DND-41 (cell line): ENCODE results near the gene HMX1.

Experiments
- ATAC-seq: fragments of 200-7000 bp; cut with Tn5 transposase; 3 replicates; pipeline ENCODE4 v1.9.1; 2021; ENCODE audit warnings: low read depth; ENCODE audit not compliant: insufficient read depth
- DNase-seq: peaks from one replicate; pipeline ENCODE4 v3.0.0-alpha.2; 2020
- H2AFZ ChIP-seq: 2 replicates; pipeline ENCODE4 v1.6.0; 2012; ENCODE audit warnings: low read depth, low read length
- H3K27ac ChIP-seq: 2 replicates; pipeline ENCODE4 v1.5.1; 2012; ENCODE audit warnings: low read length, inconsistent platforms
- H3K27me3 ChIP-seq: fragments of 200-600 bp; sonication (generic); 2 replicates; pipeline ENCODE4 v1.6.0; 2012; ENCODE audit warnings: low read length, mild to moderate bottlenecking, inconsistent platforms; ENCODE audit not compliant: insufficient read depth, poor library complexity
- H3K36me3 ChIP-seq: 2 replicates; pipeline ENCODE4 v1.5.1; 2012; ENCODE audit warnings: low read length, inconsistent platforms; ENCODE audit not compliant: insufficient read depth
- H3K4me1 ChIP-seq: 2 replicates; pipeline ENCODE4 v1.5.1; 2012; ENCODE audit warnings: mild to moderate bottlenecking, low read length; ENCODE audit not compliant: insufficient read depth
- H3K4me2 ChIP-seq: 2 replicates; pipeline ENCODE4 v1.6.0; 2012; ENCODE audit warnings: mild to moderate bottlenecking, moderate library complexity, low read length, inconsistent platforms; ENCODE audit not compliant: insufficient read depth
- H3K4me3 ChIP-seq, 2 experiments: fragments of 200-600 bp in 1 of 2; shearing (Covaris generic) in 1 of 2; 2 replicates each; pipeline ENCODE4 v1.5.1; 2012 to 2016; ENCODE audit warnings: inconsistent platforms in 2 of 2, low read length in 2 of 2, mild to moderate bottlenecking in 2 of 2, low read depth in 1 of 2, moderate library complexity in 1 of 2
- H3K79me2 ChIP-seq: 2 replicates; pipeline ENCODE4 v1.6.0; 2012; ENCODE audit warnings: low read length, inconsistent platforms; ENCODE audit not compliant: insufficient read depth
- H3K9ac ChIP-seq: 2 replicates; pipeline ENCODE4 v1.6.0; 2012; ENCODE audit warnings: low read depth, mild to moderate bottlenecking, inconsistent platforms, low read length, moderate library complexity
- H3K9me3 ChIP-seq: 2 replicates; pipeline ENCODE4 v1.5.1; 2012; ENCODE audit warnings: low read length, moderate library complexity, mild to moderate bottlenecking, inconsistent platforms; ENCODE audit not compliant: insufficient read depth, severe bottlenecking
- H4K20me1 ChIP-seq: 2 replicates; pipeline ENCODE4 v1.6.0; 2012; ENCODE audit warnings: low read length; ENCODE audit not compliant: insufficient read depth
- CTCF ChIP-seq: IDR thresholded peaks from 2 replicates; pipeline ENCODE4 v1.5.1; 2012; ENCODE audit warnings: borderline replicate concordance, low read length, moderate library complexity, mild to moderate bottlenecking; ENCODE audit not compliant: poor library complexity, severe bottlenecking; ENCODE audit errors: extremely low read depth
- EZH2 ChIP-seq: IDR thresholded peaks from 3 replicates; pipeline ENCODE4 v1.6.1; 2012; ENCODE audit warnings: borderline replicate concordance, low read depth, mild to moderate bottlenecking, moderate library complexity, low read length, inconsistent platforms; ENCODE audit not compliant: severe bottlenecking

The HMX1 gene

GRCh38 chr4:8904041-8904501 is 32.4 kb upstream of the HMX1 start:
- no peak overlapping the region for H3K4me2 ChIP-seq
- H3K79me2 ChIP-seq = no peaks in the 10 kb centered on the region
- no peak overlapping the region for H3K27ac ChIP-seq
- no peaks in the 10 kb centered on the region; the same call in 1 of the 2 replicates for H4K20me1 ChIP-seq
- no peak for DNase-seq
- H3K4me1 ChIP-seq = no peaks in the 10 kb centered on the region
- no peak overlapping the region for H3K9ac ChIP-seq
- peaks cover 4% of the 10 kb centered on the region for H3K9me3 ChIP-seq
- no peak for TF ChIP-seq CTCF
- TF ChIP-seq EZH2 = no peak
- no peaks in the 10 kb centered on the region for H3K27me3 ChIP-seq
- H3K36me3 ChIP-seq = no peaks in the 10 kb centered on the region
- ATAC-seq = no peak
- no peak overlapping the region for H2AFZ ChIP-seq
- H3K4me3 ChIP-seq = no peak overlapping the region

- Histone ChIP-seq H3K27ac (no peak overlapping the region), H3K27me3 (no peaks in the 10 kb centered on the region), H3K4me1 (no peaks in the 10 kb centered on the region), H3K9me3 (peaks cover 4% of the 10 kb centered on the region), H3K4me2 (no peak overlapping the region), H3K79me2 (no peaks in the 10 kb centered on the region), H3K36me3 (no peaks in the 10 kb centered on the region), H2AFZ (no peak overlapping the region), H3K9ac (no peak overlapping the region), H4K20me1 (no peaks in the 10 kb centered on the region), H3K4me3 (no peak overlapping the region)
- no peak for ATAC-seq
- TF ChIP-seq CTCF (no peak), EZH2 (no peak)
- no peak for DNase-seq
These were observed 29.7 kb upstream of the HMX1 start for GRCh38 chr4:8901335-8901734.

- Histone ChIP-seq H3K9me3 (peaks cover 4% of the 10 kb centered on the region), H3K27me3 (no peaks in the 10 kb centered on the region), H3K9ac (no peak overlapping the region), H2AFZ (no peak overlapping the region), H3K36me3 (no peaks in the 10 kb centered on the region), H3K4me3 (no peak overlapping the region), H3K4me2 (no peak overlapping the region), H3K79me2 (no peaks in the 10 kb centered on the region), H3K4me1 (no peaks in the 10 kb centered on the region), H4K20me1 (no peaks in the 10 kb centered on the region), H3K27ac (no peak overlapping the region)
- DNase-seq (no peak), ATAC-seq (no peak)
- TF ChIP-seq CTCF (no peak), EZH2 (no peak)
These were observed 28.9 kb upstream of the HMX1 start for GRCh38 chr4:8900588-8900987.

GRCh38 chr4:8898419-8898818 is 26.8 kb upstream of the HMX1 start:
- TF ChIP-seq CTCF (no peak), EZH2 (no peak)
- Histone ChIP-seq H3K4me1 (no peaks in the 10 kb centered on the region), H3K36me3 (no peaks in the 10 kb centered on the region), H3K9ac (no peak overlapping the region), H3K4me2 (no peak overlapping the region), H3K9me3 (peaks cover 4% of the 10 kb centered on the region), H3K79me2 (no peaks in the 10 kb centered on the region), H3K27me3 (no peaks in the 10 kb centered on the region), H3K4me3 (no peak overlapping the region), H3K27ac (no peak overlapping the region), H4K20me1 (no peaks in the 10 kb centered on the region), H2AFZ (no peak overlapping the region)
- DNase-seq (no peak), ATAC-seq (no peak)
